GM12873 (cell line): ENCODE measurements around the gene GALC.

Experiments
- CTCF ChIP-seq: IDR thresholded peaks from 2 replicates; pipeline ENCODE4 v1.5.1; 2012; ENCODE audit warnings: low read depth, mild to moderate bottlenecking, moderate library complexity, low read length, control low read depth; ENCODE audit not compliant: insufficient read depth; ENCODE audit errors: missing control alignments

GALC gene

DNA sequence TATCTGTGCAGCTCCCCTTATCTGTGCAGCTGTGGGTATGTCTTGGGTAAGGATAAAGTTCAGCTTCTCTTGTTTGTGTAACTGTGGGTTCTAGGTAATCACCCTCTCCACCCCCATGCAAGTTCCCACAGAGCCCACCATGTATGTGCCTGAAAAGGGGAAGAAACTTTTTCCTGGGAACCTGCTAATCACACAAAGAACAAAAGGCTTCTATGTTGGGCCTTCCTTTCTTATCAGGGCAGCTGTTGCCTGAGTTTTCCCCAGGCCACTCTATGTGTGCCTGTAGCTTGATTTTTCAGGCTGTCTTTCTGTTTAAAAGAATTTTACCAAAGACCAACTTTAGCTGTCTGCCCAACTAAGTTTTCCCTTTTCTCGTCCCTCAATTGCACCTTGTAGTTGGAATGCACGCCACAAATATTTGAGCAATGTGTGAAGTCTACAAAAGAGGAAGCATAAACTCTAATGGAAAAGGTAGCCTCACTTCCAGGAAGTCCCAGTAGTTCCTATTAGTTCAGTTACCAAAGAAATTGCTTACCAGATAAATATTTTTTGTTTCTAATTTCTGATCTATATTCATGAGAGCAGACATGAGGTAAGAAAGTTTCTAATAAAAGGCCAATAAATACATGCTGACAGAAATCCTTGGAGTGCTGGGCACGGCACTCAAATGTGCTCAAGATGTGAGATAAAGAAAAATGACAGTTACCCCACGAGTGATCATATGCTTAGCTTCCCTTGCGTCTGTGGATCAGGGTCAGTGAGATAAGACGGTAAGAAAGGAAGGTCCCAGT lies 2.7 kb upstream of the GALC start:
- TF ChIP-seq CTCF: no peak

DNA sequence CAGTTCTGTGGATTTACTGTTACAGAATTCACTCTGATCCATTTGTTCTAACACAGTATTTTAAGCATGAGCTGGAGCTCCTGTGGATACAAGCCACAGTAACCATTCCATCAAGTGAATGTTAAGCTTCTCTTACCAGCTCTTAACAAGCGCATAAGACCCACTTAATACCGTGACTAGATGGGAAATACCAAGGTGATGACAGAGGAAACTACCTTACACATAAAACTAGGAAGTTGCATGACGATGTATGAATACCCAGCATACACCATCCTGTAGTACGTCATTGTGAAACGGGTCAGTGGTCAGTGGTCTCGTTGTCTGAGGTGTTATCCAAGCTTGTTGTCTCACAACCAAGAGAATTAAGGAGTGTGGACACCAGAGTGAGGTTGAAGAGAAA lies 2.0 kb upstream of the GALC start:
- TF ChIP-seq CTCF: no peak

- no peak for TF ChIP-seq CTCF
Observed at GRCh38 chr14:87992346-87992717, 650 bp downstream of the GALC start.

DNA sequence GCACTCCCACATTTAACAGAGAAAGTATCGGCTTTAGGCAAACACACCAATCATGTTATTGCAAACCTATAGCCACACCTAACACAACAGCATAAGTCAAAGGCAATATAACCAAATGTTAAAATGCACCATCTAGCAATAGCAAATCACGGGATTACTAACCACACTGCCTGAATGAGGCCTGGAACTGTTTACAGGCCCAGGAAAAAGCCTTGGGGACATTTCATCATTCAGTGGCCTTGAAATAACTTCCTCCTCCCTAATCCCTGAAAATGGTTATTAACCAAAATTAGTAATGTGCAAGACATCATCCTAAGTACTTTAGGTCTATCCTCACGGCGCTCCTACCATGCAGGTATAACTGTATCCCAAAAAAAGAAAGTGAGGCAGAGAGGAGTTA lies 2.3 kb downstream of the GALC start:
- no peak for TF ChIP-seq CTCF

- no peak for TF ChIP-seq CTCF
Observed at GRCh38 chr14:87989956-87990299, 3.1 kb downstream of the GALC start.

- no peak for TF ChIP-seq CTCF
Observed at GRCh38 chr14:87989221-87989955, 3.6 kb downstream of the GALC start.

DNA sequence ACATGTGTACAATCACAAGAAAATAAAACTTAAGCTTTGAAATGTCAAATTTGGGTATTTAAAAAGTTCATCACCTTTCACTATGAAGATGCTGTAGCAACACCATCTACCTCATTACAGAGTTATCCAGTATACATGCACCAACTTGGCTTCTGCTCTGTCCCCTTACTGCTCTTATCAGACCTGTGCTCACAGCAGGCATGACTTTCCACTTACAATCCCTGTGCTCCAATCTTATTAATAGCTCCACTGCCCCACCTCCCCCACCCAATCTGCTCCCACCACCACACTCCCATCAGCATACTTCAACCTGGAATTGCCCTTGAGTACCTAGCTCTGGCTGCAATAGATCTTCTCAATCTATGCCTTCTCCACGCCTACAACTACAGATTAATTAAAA lies 13.3 kb downstream of the GALC start:
- TF ChIP-seq CTCF: no peak
